Breast epithelium (tissue), 3 donors: ENCODE data around the gene UBAP1L.

Experiments
- CTCF ChIP-seq, 3 donors: fragments of 450-650 bp; IDR thresholded peaks; one replicate each; pipeline ENCODE4 v1.5.1; 2016 to 2017; ENCODE audit warnings: antibody characterized with exemption in 3 of 3, mild to moderate bottlenecking in 3 of 3, moderate library complexity in 3 of 3
- POLR2A ChIP-seq: fragments of 450-650 bp; IDR thresholded peaks from one replicate; pipeline ENCODE4 v1.6.1; 2016; ENCODE audit warnings: antibody characterized with exemption, mild to moderate bottlenecking, moderate library complexity

GRCh38 chr15:65097651-65098263, 17.2 kb downstream of the UBAP1L start:
- no peak for TF ChIP-seq POLR2A
- TF ChIP-seq CTCF (IDR thresholded peaks at IDR 0.05) = no peak
